HK-2 (cell line): ENCODE measurements around the gene ING1.
"Not testable (repeated sequence)": the region's sequence is repeated elsewhere in the genome, so short reads cannot be mapped to it uniquely, and the experiment has no call there.

ENCODE experiments used
- DNase-seq: peaks from one replicate; pipeline ENCODE4 v3.0.0-alpha.2; 2018; ENCODE audit not compliant: unreplicated experiment

ING1 gene

DNA sequence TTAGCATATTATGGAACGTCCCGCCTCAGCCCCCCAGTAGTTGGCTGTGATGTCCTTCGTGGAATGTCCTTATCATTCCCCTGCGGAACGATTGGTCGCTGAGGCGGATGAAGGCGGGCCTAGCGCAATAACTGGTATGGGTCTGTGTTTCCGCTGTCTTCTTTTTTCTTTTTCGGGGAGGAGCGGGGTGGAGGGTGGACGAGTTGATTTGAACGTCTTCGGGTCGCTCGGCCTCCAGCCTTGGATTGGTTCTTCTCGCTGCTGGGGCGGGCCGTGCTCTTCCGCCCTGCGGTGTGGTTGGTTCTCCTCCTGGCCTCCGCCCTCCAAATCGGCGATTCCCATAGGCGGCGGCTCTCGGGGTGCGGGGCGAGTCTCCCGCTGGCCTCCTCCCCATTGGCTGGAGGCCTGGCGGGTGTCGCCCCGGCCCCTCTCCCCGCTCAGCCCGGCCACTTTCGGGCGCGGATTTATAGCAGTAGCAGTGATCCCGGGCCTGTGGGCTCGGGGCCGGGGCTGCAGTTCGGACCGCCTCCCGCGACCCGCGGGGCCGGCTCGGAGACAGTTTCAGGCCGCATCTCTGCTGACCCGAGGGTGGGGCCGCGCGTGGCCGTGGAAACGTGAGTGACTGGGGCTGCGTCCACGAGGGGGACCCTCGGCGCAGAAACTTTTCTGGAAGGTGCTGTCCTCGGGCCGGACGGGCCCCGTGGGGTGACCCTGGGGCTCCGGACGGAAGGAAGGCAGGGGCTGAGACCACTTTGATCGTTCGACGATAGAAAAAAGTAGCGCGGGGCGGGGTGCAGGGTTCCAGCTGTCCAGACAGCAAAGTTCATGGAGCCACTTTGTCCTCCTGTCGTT is 2.1 kb downstream of the ING1 start:
- peak; percentile 93 for DNase-seq

DNA sequence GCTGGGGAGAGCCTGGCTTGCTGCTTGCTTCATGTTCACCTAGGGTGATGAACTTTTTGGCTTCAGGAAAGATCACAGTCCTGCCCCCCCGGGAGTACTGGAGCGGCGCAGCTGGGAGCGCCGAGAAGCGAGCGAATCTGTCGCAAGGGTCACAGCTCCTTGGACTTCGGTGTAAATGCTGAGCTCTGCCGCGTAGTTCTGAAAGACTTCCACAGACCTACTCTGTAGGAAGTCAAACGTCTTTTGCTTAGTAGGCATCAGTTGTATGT is 2.7 kb downstream of the ING1 start:
- DNase-seq: peak; percentile 21

GRCh38 chr13:110719036-110719710 is 5.7 kb downstream of the ING1 start:
- DNase-seq: no peak

DNA sequence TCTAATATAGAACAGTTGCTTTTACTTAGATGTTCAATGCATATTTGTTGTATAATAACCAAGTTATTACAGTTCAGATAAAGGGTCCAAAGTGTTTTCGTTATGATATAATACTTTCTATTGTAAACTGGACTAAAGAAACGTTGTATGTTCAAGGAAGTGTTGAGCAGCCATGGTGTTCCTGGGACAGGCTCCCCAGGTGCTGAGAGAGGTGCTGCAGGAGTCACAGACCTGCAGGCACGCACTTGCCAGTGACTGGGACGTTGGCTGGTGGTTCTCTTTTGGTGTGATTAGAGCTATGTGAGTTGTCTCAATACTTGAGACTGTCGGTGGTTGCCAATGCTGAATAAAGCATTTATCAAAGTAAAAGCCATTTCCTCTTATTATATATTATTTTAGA is 9.5 kb downstream of the ING1 start:
- no peak for DNase-seq

- no peak for DNase-seq
These were observed 10.1 kb downstream of the ING1 start for GRCh38 chr13:110723598-110723997.

DNA sequence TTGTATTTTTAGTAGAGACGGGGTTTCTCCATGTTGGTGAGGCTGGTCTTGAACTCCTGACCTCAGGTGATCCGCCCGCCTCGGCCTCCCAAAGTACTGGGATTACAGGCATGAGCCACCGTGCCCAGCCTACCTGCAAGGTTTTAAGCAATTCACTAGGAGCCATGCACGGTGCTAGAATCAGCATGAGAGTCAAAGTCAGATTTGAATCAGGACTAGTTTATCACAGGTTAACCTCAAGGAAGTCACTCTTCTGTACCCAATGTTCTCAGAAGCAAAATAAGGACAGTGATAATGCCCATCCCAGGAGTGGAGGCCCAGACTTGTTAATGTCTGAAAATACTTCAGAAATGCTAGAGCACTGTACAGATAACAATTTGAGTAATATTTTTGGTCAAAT is 12.7 kb downstream of the ING1 start:
- not testable (repeated sequence) for DNase-seq

DNA sequence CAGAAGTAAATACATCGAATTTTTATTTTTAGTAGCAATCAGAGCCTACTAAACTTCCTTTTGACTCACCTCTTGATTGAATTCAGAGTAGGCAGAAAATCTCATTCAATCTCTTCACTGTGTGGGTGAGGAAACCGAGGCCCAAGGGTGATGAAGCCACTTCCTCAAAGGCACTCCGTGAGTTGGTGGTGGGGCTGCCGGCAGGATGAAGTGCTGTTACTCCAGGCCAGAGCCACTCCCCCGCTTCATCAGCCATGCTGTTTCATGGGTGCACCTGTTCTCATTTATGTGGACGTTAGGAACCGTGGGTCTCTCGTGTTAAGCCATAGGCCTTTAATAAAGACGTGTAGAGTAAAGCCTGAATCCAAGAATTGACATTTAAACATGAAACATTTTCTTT is 13.2 kb downstream of the ING1 start:
- DNase-seq: no peak

DNA sequence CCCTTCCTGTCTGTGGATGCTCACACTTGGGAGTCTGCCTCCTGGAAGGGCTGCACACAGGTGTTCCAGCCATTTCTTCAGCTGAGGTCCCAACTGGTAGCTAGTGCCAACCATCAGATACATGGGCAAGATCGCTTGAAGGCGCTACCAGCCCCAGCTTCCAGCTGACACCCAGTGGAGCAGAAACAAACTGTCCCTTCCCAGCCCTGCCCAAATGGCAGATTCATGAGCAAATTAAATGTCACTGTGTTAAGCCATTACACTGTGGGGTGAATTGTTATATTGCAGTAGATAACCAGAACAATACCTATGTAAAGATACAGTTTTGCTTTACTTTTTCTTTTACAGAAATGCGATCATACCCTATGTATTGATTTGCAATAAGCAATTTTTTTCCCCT is 17.6 kb downstream of the ING1 start:
- no peak for DNase-seq

- no peak for DNase-seq
These were observed 21.1 kb downstream of the ING1 start for GRCh38 chr13:110734561-110734960.

DNA sequence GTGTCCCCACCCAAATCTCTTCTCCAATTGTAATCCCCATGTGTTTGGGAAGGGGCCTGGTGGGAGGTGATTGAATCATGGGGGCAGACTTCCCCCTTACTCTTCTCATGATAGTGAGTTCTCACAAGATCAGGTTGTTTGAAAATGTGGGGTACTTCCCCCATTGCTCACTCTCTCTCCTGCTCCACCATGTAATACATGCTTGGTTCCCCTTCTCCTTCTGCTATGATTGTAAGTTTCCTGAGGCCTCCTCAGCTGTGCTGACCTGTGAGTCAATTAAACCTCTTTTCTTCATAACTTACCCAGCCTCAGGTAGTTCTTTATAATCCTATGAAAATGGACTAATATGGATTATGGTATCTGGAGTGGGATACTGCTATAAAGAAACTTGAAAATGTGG is 24.1 kb downstream of the ING1 start:
- DNase-seq: no peak

GRCh38 chr13:110743687-110744086 is 30.2 kb downstream of the ING1 start:
- DNase-seq: no peak

GRCh38 chr13:110746438-110746837 is 32.9 kb downstream of the ING1 start:
- no peak for DNase-seq

DNA sequence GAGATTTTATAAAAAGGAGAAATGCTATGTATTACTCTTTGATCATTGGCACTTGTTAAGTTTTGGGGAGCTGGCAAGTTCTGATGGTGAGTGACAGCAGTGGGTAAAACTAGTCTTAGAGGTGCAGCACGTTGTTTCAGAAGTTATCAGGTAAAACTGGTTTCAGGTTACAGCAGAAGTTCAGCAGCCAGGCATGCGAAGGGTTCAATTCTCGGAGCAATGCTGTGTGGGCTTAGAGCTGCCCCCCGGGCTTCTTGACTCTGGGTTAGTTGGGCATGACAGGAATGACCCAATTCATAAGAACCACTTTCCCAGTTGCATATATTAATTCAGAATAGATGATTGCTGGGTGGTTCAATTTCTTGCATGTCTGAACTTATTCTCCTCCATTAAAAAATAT is 34.8 kb downstream of the ING1 start:
- no peak for DNase-seq

GRCh38 chr13:110756219-110756631 is 42.7 kb downstream of the ING1 start:
- DNase-seq: no peak

DNA sequence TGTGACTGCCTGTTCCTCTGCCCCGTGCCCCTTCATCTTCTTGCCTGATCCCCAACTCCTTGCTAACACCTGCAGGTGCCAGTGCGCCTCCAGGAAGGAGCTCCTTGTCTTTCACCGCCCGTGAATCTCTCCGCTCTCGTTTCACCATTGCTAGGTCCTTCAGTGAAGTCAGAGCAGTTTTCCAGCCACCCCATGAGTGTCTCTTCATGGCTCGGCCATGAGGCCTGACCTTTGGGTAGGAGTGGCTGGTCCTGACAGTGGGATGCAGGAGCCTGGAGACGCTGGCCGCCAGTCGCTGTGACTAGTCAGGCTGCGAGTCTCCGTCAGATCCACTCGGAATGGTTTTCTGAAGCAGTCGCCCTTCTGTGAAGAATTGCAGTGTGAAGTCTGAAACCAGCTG is 43.8 kb downstream of the ING1 start:
- DNase-seq: no peak

- DNase-seq: no peak
These were observed 44.8 kb downstream of the ING1 start for GRCh38 chr13:110758195-110758805.

- DNase-seq: no peak
These were observed 46.2 kb downstream of the ING1 start for GRCh38 chr13:110759710-110760109.

DNA sequence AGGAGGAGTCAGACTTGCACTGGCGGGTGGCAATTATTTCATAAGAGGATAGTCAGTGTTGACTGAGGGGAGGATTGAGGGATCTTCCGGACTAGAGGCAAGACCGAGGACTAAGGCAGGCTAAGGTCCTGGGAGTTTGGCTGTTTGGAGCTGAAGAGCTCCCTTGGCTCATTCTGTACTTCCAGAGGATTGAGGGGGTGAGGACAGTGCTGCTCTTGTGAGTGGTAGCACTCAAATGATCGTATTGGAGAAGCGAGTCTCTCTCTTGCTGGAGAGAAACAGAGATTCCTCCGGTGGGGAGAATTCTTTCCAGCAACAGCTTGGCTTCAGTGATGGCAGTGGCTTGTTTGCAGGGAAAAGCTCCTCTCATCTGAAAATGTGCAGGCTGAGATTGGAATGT is 47.1 kb downstream of the ING1 start:
- no peak for DNase-seq

GRCh38 chr13:110766671-110767430 is 53.4 kb downstream of the ING1 start:
- DNase-seq: no peak

DNA sequence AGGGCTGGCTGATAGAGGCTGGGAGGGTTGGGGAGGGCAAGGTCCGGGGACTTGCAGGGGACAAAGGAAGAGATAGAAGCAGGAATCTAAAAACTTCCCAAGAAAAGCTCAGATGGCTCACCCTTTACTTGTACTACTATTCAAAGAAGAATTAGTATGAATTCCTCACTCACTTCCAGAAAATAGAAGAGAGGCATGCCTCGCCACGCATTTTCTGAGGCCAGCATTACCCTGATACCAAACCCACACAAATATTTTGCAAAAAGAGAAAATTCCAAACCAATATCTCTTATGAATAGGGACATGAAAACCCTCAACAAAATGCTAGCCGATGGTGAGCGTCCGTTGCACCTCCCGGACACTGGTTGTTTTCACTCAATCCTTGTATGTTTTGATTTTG is 54.0 kb downstream of the ING1 start:
- no peak for DNase-seq

GRCh38 chr13:110769097-110769496 is 55.6 kb downstream of the ING1 start:
- no peak for DNase-seq

DNA sequence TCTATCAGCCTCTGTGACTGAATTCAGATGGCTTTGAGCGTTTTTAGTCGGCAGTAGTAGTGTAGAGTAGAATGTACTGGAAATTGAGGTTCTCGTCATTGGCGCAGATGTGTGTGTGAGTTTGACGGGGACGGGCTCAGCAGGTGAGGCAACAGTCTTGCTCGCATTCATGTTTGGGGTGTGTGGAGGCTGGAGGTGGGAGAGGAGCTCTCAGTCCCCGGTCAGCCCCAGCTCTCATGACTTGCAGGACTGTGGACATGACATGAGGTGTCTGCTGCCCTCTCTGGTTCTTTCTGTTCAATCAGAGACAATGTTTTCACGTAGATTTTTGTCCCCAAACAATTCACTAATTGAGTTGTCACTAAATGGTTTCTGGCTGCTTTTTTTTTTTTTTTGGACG is 57.2 kb downstream of the ING1 start:
- no peak for DNase-seq

GRCh38 chr13:110771194-110771593 is 57.7 kb downstream of the ING1 start:
- DNase-seq: no peak
